Trophoblast cell (in vitro differentiated cells and primary cell): ENCODE data around the gene DBH.

Source experiments
- DNase-seq, 2 donors: peaks; one replicate each; pipeline ENCODE4 v3.0.0-alpha.2; 2016
- H2AFZ ChIP-seq: 2 replicates; pipeline ENCODE4 v1.6.1; 2013; ENCODE audit warnings: low read length, moderate library complexity, mild to moderate bottlenecking; ENCODE audit not compliant: insufficient read depth, poor library complexity
- H2AK5ac ChIP-seq: 2 replicates; pipeline ENCODE4 v1.6.1; 2013; ENCODE audit warnings: mild to moderate bottlenecking, low read length
- H2BK120ac ChIP-seq: 2 replicates; pipeline ENCODE4 v1.6.1; 2013; ENCODE audit warnings: low read length, mild to moderate bottlenecking, moderate library complexity; ENCODE audit not compliant: insufficient read depth, poor library complexity
- H2BK12ac ChIP-seq: 2 replicates; pipeline ENCODE4 v1.6.1; 2013; ENCODE audit warnings: mild to moderate bottlenecking, low read length, moderate library complexity
- H2BK5ac ChIP-seq: 2 replicates; pipeline ENCODE4 v1.6.1; 2013; ENCODE audit warnings: low read length, low read depth, moderate library complexity, mild to moderate bottlenecking; ENCODE audit not compliant: poor library complexity
- H3K14ac ChIP-seq: 2 replicates; pipeline ENCODE4 v1.6.1; 2013; ENCODE audit warnings: mild to moderate bottlenecking, low read length
- H3K18ac ChIP-seq: 2 replicates; pipeline ENCODE4 v1.6.1; 2013; ENCODE audit warnings: mild to moderate bottlenecking, low read length
- H3K23ac ChIP-seq: 2 replicates; pipeline ENCODE4 v1.6.1; 2013; ENCODE audit warnings: low read length
- H3K27ac ChIP-seq: 2 replicates; pipeline ENCODE4 v1.5.1; 2013; ENCODE audit warnings: low read depth, mild to moderate bottlenecking, inconsistent platforms, low read length, moderate library complexity
- H3K27me3 ChIP-seq: 2 replicates; pipeline ENCODE4 v1.6.1; 2013; ENCODE audit warnings: inconsistent platforms, mild to moderate bottlenecking, low read length, moderate library complexity; ENCODE audit not compliant: insufficient read depth
- H3K36me3 ChIP-seq, 2 experiments: 1 replicate in 1 of 2; 2 replicates in 1 of 2; pipeline ENCODE4 v1.6.1; 2013; ENCODE audit warnings: low read length in 2 of 2, mild to moderate bottlenecking in 2 of 2, moderate library complexity in 1 of 2; ENCODE audit not compliant: insufficient read depth in 2 of 2, control insufficient read depth in 1 of 2
- H3K4ac ChIP-seq: 2 replicates; pipeline ENCODE4 v1.6.1; 2013; ENCODE audit warnings: low read depth, mild to moderate bottlenecking, low read length, moderate library complexity
- H3K4me1 ChIP-seq, 2 experiments: 1 replicate in 1 of 2; 2 replicates in 1 of 2; pipeline ENCODE4 v1.6.1; 2013; ENCODE audit warnings: low read length in 2 of 2, mild to moderate bottlenecking in 2 of 2, moderate library complexity in 1 of 2; ENCODE audit not compliant: insufficient read depth in 2 of 2, control insufficient read depth in 1 of 2
- H3K4me2 ChIP-seq: 2 replicates; pipeline ENCODE4 v1.6.1; 2013; ENCODE audit warnings: inconsistent platforms, mild to moderate bottlenecking, low read length, moderate library complexity
- H3K4me3 ChIP-seq: 2 replicates; pipeline ENCODE4 v1.5.1; 2013; ENCODE audit warnings: mild to moderate bottlenecking, low read depth, low read length, inconsistent platforms
- H3K79me1 ChIP-seq: one replicate; pipeline ENCODE4 v1.6.1; 2013; ENCODE audit warnings: low read length
- H3K79me2 ChIP-seq: 2 replicates; pipeline ENCODE4 v1.6.1; 2013; ENCODE audit warnings: low read length, mild to moderate bottlenecking; ENCODE audit not compliant: control insufficient read depth, insufficient read depth, poor library complexity
- H3K9ac ChIP-seq: 2 replicates; pipeline ENCODE4 v1.6.1; 2013; ENCODE audit warnings: mild to moderate bottlenecking, low read length
- H3K9me3 ChIP-seq: 2 replicates; pipeline ENCODE4 v1.6.1; 2013; ENCODE audit warnings: low read depth, mild to moderate bottlenecking, control low read depth, inconsistent platforms, low read length; ENCODE audit not compliant: insufficient read depth
- H4K12ac ChIP-seq: 2 replicates; pipeline ENCODE4 v1.6.1; 2013; ENCODE audit warnings: low read depth, mild to moderate bottlenecking, low read length, moderate library complexity
- H4K8ac ChIP-seq: 2 replicates; pipeline ENCODE4 v1.6.1; 2013; ENCODE audit warnings: low read depth, mild to moderate bottlenecking, low read length, moderate library complexity
- H4K91ac ChIP-seq: one replicate; pipeline ENCODE4 v1.6.1; 2013; ENCODE audit warnings: low read depth, mild to moderate bottlenecking, low read length, moderate library complexity
- WGBS: extraction: QIAGEN DNeasy Blood & Tissue Kit; methylation state at CpG from one replicate; pipeline ENCODE4 v1.1.7; 2013; ENCODE audit warnings: missing lambda C conversion rate; ENCODE audit not compliant: insufficient read length, insufficient coverage; ENCODE audit errors: extremely low coverage; 5-methylcytosine and 5-hydroxymethylcytosine counted together

The DBH gene

DNA sequence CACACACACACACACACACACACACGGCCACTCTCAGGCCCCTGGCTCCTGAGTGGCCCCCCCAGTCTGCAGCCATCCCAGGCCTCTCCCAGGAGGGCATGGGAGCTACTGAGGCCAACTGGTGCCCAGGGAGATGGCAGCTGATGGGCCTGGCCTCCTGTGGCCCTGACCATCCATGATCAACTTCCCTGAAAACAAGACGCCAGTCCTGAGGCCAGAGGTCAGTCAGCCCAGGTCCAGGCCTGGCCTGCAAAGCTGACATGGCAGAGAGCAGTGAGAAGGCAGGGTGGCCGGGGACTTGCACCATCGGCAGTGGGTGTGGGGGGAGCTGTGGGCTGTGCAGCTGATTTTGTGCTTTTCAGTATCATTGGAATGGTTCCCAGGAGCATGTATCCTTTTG, 55.0 kb downstream of the DBH start:
- Histone ChIP-seq H3K14ac (peak overlapping the region; percentile 79), H2AFZ (no peak overlapping the region), H3K23ac (no peak overlapping the region), H3K4me2 (no peak overlapping the region), H2BK120ac (peak overlapping the region; percentile 82), H3K4ac (peak overlapping the region; percentile 49), H3K9ac (no peak overlapping the region), H3K79me1 (peaks cover 32% of the 10 kb centered on the region), H2BK5ac (peak overlapping the region; percentile 23), H3K9me3 (peaks cover 2% of the 10 kb centered on the region), H4K8ac (peak overlapping the region; percentile 54), H2AK5ac (peak overlapping the region; percentile 75), H3K36me3 (no peaks in the 10 kb centered on the region), H4K91ac (peak overlapping the region; percentile 92), H4K12ac (peak overlapping the region; percentile 24), H3K4me3 (no peak overlapping the region), H3K18ac (peak overlapping the region; percentile 90), H3K79me2 (no peaks in the 10 kb centered on the region), H3K27ac (peak overlapping the region; percentile 19), H3K27me3 (no peaks in the 10 kb centered on the region), H3K4me1 (peaks cover 33 to 39% of the 10 kb centered on the region in 2 experiments), H2BK12ac (peak overlapping the region; percentile 37)
- no peak for DNase-seq
- WGBS: no CpG with 5 or more reads among the region's 4 CpGs

DNA sequence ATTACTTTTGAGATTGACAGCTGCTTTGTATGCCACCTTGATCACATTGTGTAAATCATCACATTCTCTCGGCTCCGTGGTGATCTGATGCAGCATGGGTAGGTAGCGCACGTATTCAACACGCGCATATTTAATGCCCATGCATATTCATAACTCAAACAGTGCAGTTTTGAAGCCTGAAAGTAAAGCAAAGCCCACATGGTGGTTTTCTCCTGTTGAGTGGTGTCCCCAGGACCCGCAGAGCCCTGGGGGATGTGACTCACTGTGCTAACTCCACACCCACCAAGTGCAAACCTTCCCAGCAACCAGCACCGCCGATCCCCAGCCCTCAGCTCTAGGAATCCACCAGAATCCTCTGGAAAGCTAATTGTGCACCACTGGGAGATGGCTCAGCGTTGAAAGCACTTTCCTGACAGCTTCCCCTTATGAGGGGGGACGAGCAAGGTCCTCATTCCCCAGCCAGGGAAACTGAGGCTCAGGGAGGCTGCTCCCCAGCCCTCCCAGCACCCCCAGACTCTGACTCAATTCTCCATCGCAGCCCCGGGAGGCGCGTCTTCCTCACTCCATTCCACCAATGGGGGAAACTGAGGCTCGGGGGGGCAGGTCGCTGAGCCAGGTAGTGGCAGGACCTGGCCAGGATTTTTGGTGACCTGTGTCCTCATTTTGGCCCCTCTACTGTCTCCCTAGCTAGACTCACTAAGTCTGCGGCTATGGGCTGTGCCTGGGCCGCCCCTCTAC, 55.6 kb downstream of the DBH start:
- Histone ChIP-seq H2AFZ (no peak overlapping the region), H4K8ac (no peak overlapping the region), H3K4me2 (no peak overlapping the region), H3K27me3 (no peaks in the 10 kb centered on the region), H3K23ac (no peak overlapping the region), H3K9ac (no peak overlapping the region), H3K79me1 (peaks cover 29% of the 10 kb centered on the region), H3K27ac (peak overlapping the region; percentile 19), H4K91ac (peak overlapping the region; percentile 92), H3K79me2 (no peaks in the 10 kb centered on the region), H3K9me3 (peaks cover 2% of the 10 kb centered on the region), H3K4ac (peak overlapping the region; percentile 20), H2BK120ac (peak overlapping the region; percentile 50), H4K12ac (no peak overlapping the region), H3K36me3 (no peaks in the 10 kb centered on the region), H3K14ac (peak overlapping the region; percentile 36), H3K18ac (peak overlapping the region; percentile 26), H3K4me1 (peaks cover 33 to 39% of the 10 kb centered on the region in 2 experiments), H2AK5ac (peak overlapping the region; percentile 40), H2BK5ac (no peak overlapping the region), H3K4me3 (no peak overlapping the region), H2BK12ac (peak overlapping the region; percentile 82)
- DNase-seq: peak; percentile 72 to 74
- no CpG with 5 or more reads among the region's 19 CpGs for WGBS

DNA sequence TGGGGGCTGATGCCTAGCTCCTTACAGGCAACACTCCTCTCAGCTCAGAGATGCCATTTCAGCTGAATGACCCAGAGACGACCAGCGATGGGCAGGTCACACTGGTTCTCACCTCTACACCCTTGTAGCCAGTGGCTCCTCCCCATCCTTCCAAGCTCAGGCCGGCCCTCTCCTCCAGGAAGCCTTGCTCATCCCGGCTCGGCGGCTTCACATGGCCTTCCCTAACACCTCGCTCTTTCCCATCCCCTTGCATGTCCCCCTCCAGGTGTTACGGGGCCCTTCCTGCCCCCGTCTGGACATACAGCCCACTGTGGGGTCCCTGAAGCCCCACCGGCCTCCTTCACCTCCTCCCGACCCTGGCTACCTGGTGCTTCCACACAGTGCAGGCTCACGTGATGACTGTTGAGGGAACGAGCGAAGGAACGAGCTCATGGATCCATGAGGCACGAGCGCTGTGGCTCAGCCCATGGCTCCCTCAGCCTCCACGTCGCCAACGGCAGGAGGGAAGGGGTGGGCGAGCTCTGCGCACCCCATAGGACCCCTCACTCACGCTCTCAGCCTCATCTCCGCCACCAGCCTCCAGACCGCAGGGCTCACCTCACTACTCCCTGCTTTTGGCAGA, 56.3 kb downstream of the DBH start:
- Histone ChIP-seq H3K14ac (peak overlapping the region; percentile 36), H2BK12ac (peak overlapping the region; percentile 82), H3K9me3 (peaks cover 2% of the 10 kb centered on the region), H2BK120ac (peak overlapping the region; percentile 55), H3K36me3 (no peaks in the 10 kb centered on the region), H3K27me3 (no peaks in the 10 kb centered on the region), H2BK5ac (no peak overlapping the region), H2AK5ac (peak overlapping the region; percentile 77), H3K18ac (peak overlapping the region; percentile 65), H3K4me2 (no peak overlapping the region), H3K4me3 (no peak overlapping the region), H3K27ac (no peak overlapping the region), H4K8ac (no peak overlapping the region), H4K91ac (peak overlapping the region; percentile 17), H3K79me1 (peaks cover 29% of the 10 kb centered on the region), H4K12ac (no peak overlapping the region), H3K9ac (no peak overlapping the region), H3K79me2 (no peaks in the 10 kb centered on the region), H2AFZ (no peak overlapping the region), H3K4me1 (peaks cover 33 to 39% of the 10 kb centered on the region in 2 experiments), H3K23ac (no peak overlapping the region), H3K4ac (peak overlapping the region; percentile 35)
- no CpG with 5 or more reads among the region's 25 CpGs for WGBS
- no peak for DNase-seq

DNA sequence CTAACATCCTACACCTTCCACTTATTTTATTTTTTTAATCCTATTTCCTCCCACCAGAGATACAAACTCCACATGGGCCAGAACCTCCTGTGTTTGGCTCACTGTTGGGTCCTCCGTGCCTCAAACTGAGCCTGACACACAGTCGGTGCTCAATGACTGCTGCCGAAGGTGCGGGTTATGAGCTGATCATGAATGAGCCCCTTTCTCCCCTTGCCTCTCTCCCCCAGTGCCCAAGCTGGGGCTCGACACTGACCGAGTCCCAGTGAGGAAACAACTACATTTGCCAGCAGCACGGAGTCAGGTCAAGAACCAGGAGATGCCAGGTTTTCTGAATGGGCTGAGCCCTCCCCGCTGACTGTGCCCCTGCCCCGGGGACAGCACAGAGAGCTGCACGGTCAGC, 57.0 kb downstream of the DBH start:
- H3K14ac ChIP-seq: no peak overlapping the region
- no peak overlapping the region for H3K4me3 ChIP-seq
- H3K23ac ChIP-seq: no peak overlapping the region
- peak overlapping the region; percentile 2 for H2BK12ac ChIP-seq
- peaks cover 33 to 39% of the 10 kb centered on the region in 2 experiments for H3K4me1 ChIP-seq
- peaks cover 29% of the 10 kb centered on the region for H3K79me1 ChIP-seq
- DNase-seq: no peak
- no peak overlapping the region for H4K12ac ChIP-seq
- no peak overlapping the region for H3K4me2 ChIP-seq
- no peak overlapping the region for H3K18ac ChIP-seq
- no peak overlapping the region for H3K4ac ChIP-seq
- no CpG with 5 or more reads among the region's 10 CpGs for WGBS
- H4K8ac ChIP-seq: no peak overlapping the region
- H2AFZ ChIP-seq: no peak overlapping the region
- H3K27ac ChIP-seq: no peak overlapping the region
- no peak overlapping the region for H3K9ac ChIP-seq
- no peak overlapping the region for H4K91ac ChIP-seq
- H2BK120ac ChIP-seq: no peak overlapping the region
- no peaks in the 10 kb centered on the region for H3K36me3 ChIP-seq
- no peaks in the 10 kb centered on the region for H3K79me2 ChIP-seq
- no peak overlapping the region for H2AK5ac ChIP-seq
- H3K27me3 ChIP-seq: no peaks in the 10 kb centered on the region
- no peak overlapping the region for H2BK5ac ChIP-seq
- H3K9me3 ChIP-seq: peaks cover 2% of the 10 kb centered on the region
